DOHH2 (cell line): ENCODE data around the gene YLPM1.

Experiments
- EZH2phosphoT487 ChIP-seq: fragments of 200-600 bp; sonication (generic); IDR thresholded peaks from 2 replicates; pipeline ENCODE4 v1.6.1; 2017; ENCODE audit warnings: borderline replicate concordance, mild to moderate bottlenecking, antibody characterized with exemption, low read length, moderate library complexity, mixed read lengths
- TF ChIP-seq, protein P1 (sequence below): fragments of 200-600 bp; sonication (generic); IDR thresholded peaks from one replicate; pipeline ENCODE4 v1.5.1; 2014; ENCODE audit warnings: antibody characterized with exemption, mild to moderate bottlenecking, low read depth, low read length; ENCODE audit not compliant: poor library complexity, severe bottlenecking

- TF ChIP-seq, protein P1, sequence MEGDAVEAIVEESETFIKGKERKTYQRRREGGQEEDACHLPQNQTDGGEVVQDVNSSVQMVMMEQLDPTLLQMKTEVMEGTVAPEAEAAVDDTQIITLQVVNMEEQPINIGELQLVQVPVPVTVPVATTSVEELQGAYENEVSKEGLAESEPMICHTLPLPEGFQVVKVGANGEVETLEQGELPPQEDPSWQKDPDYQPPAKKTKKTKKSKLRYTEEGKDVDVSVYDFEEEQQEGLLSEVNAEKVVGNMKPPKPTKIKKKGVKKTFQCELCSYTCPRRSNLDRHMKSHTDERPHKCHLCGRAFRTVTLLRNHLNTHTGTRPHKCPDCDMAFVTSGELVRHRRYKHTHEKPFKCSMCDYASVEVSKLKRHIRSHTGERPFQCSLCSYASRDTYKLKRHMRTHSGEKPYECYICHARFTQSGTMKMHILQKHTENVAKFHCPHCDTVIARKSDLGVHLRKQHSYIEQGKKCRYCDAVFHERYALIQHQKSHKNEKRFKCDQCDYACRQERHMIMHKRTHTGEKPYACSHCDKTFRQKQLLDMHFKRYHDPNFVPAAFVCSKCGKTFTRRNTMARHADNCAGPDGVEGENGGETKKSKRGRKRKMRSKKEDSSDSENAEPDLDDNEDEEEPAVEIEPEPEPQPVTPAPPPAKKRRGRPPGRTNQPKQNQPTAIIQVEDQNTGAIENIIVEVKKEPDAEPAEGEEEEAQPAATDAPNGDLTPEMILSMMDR, result no peak
- no peak for TF ChIP-seq EZH2phosphoT487
These were observed 104.6 kb downstream of the YLPM1 start for GRCh38 chr14:74867673-74868072.
